ENCODE data around the gene PAPSS2. TPM values are rescaled to one million over a fixed set of nuclear protein-coding genes. Genes with fewer than 3 reads are reported as not detected.

The PAPSS2 gene
- total and polyA plus RNA-seq, 12 donors, result 55.0 to 775 (median 243) TPM

- DNase-seq, result no peak
- 78 to 86% (median 79%) methylated on average over 2 of the region's 2 CpGs for WGBS, 4 donors
- no peaks in the 10 kb centered on the region for H3K36me3 ChIP-seq (replicated peaks in 1 of 2)
- H3K9me3 ChIP-seq (replicated peaks in 1 of 3), result no peaks in the 10 kb centered on the region
- intact Hi-C loops (cut with DNase I), result no loop called here
- TF ChIP-seq POLR2A (IDR thresholded peaks at IDR 0.05), result no peak
- TF ChIP-seq CTCF (IDR thresholded peaks at IDR 0.05), result no peak
- H3K4me1 ChIP-seq (replicated peaks in 1 of 2), result no peaks in the 10 kb centered on the region
- no peaks in the 10 kb centered on the region for H3K27me3 ChIP-seq
- no peak overlapping the region for H3K4me3 ChIP-seq
- no peak overlapping the region for H3K27ac ChIP-seq
These were observed 45.9 kb upstream of the PAPSS2 start for GRCh38 chr10:87613751-87614150.

GRCh38 chr10:87615856-87616255 is 43.8 kb upstream of the PAPSS2 start:
- Histone ChIP-seq H3K27me3 (no peaks in the 10 kb centered on the region), H3K27ac (no peak overlapping the region), H3K4me1 (replicated peaks in 1 of 2) (no peaks in the 10 kb centered on the region), H3K36me3 (replicated peaks in 1 of 2) (no peaks in the 10 kb centered on the region), H3K9me3 (replicated peaks in 1 of 3) (no peaks in the 10 kb centered on the region), H3K4me3 (no peak overlapping the region)
- DNase-seq, result no peak
- 41 to 61% (median 58%) methylated on average over 3 of the region's 3 CpGs for WGBS, 4 donors
- intact Hi-C loops (cut with DNase I), result no loop called here
- TF ChIP-seq CTCF (IDR thresholded peaks at IDR 0.05) (no peak), POLR2A (IDR thresholded peaks at IDR 0.05) (no peak)

GRCh38 chr10:87617503-87617902 is 42.2 kb upstream of the PAPSS2 start:
- intact Hi-C loops (cut with DNase I), result no loop called here
- Histone ChIP-seq H3K27ac (no peak overlapping the region), H3K36me3 (replicated peaks in 1 of 2) (no peaks in the 10 kb centered on the region), H3K9me3 (replicated peaks in 1 of 3) (no peaks in the 10 kb centered on the region), H3K27me3 (no peaks in the 10 kb centered on the region), H3K4me1 (replicated peaks in 1 of 2) (no peaks in the 10 kb centered on the region), H3K4me3 (no peak overlapping the region)
- WGBS, 4 donors, result 84 to 100% (median 95%) methylated on average over 1 of the region's 1 CpG
- TF ChIP-seq CTCF (IDR thresholded peaks at IDR 0.05) (no peak), POLR2A (IDR thresholded peaks at IDR 0.05) (no peak)
- DNase-seq, result no peak

- intact Hi-C loops (cut with DNase I), result no loop called here
- Histone ChIP-seq H3K9me3 (replicated peaks in 1 of 3) (no peaks in the 10 kb centered on the region), H3K36me3 (replicated peaks in 1 of 2) (no peaks in the 10 kb centered on the region), H3K4me1 (replicated peaks in 1 of 2) (no peaks in the 10 kb centered on the region), H3K27me3 (no peaks in the 10 kb centered on the region), H3K4me3 (no peak overlapping the region), H3K27ac (no peak overlapping the region)
- peak in 1 of 7 donors; percentile 11 for DNase-seq
- no peak for TF ChIP-seq POLR2A (IDR thresholded peaks at IDR 0.05)
- no peak for TF ChIP-seq CTCF (IDR thresholded peaks at IDR 0.05)
- 82 to 87% (median 84%) methylated on average over 11 of the region's 11 CpGs for WGBS, 4 donors
These were observed 40.9 kb upstream of the PAPSS2 start for GRCh38 chr10:87618566-87619423.
